Measurements from ENCODE around the gene PCDH10.

GRCh38 chr4:133160853-133161252, 11.8 kb downstream of the PCDH10 start:
- TF ChIP-seq CTCF (IDR thresholded peaks at IDR 0.05) = no peak
- no peak for TF ChIP-seq POLR2A (IDR thresholded peaks at IDR 0.05)
- no peak for TF ChIP-seq EP300 (IDR thresholded peaks at IDR 0.05)
- TF ChIP-seq POLR2AphosphoS5 (IDR thresholded peaks at IDR 0.05) = no peak
